ENCODE data around the gene SND1. TPM values are rescaled to one million over a fixed set of nuclear protein-coding genes. Genes with fewer than 3 reads are reported as not detected.

Gene SND1
- total RNA-seq, 4 donors from 2014 or later: 64.3 to 77.0 (median 70.4) TPM

- in situ Hi-C loops (cut with MboI; ENCODE audit: low pct_ligation_motif_present in 1 of 4, low pct_unique_long_range_greater_than_20kb in 1 of 4, low sequenced_read_pairs in 3 of 4) (no loop called here), intact Hi-C loops (cut with DNase I; ENCODE audit: low total_unique reads) (no loop called here)
- no peak overlapping the region for H3K27ac ChIP-seq
- H3K9me3 ChIP-seq: no peaks in the 10 kb centered on the region
- no peaks in the 10 kb centered on the region for H3K36me3 ChIP-seq
- TF ChIP-seq EP300 (IDR thresholded peaks at IDR 0.05; ENCODE audit: low read depth): no peak
- no peak for TF ChIP-seq POLR2AphosphoS5 (IDR thresholded peaks at IDR 0.05)
- TF ChIP-seq POLR2A (IDR thresholded peaks at IDR 0.05): no peak
- TF ChIP-seq CTCF (IDR thresholded peaks at IDR 0.05): no peak
- H3K4me1 ChIP-seq: no peaks in the 10 kb centered on the region
- 87 to 89% methylated on average over 2 of the region's 2 CpGs for WGBS, 2 donors (ENCODE audit: low coverage in 1 of 2)
- DNase-seq: no peak
- H3K4me3 ChIP-seq: no peak overlapping the region
- no peaks in the 10 kb centered on the region for H3K27me3 ChIP-seq
Observed at GRCh38 chr7:127968547-127968946, 316.6 kb downstream of the SND1 start.

GRCh38 chr7:127973832-127974231 is 321.8 kb downstream of the SND1 start:
- intact Hi-C loops (cut with DNase I; ENCODE audit: low total_unique reads): no loop called here
- Histone ChIP-seq H3K9me3 (peaks cover 4 to 7% of the 10 kb centered on the region in 2 donors), H3K36me3 (peaks cover 0 to 9% (median 0%) of the 10 kb centered on the region in 4 donors), H3K4me3 (no peak overlapping the region), H3K27ac (no peak overlapping the region), H3K27me3 (no peaks in the 10 kb centered on the region), H3K4me1 (peaks cover 0 to 4% (median 0%) of the 10 kb centered on the region in 4 donors)
- no peak for DNase-seq
- no peak for TF ChIP-seq POLR2AphosphoS5 (IDR thresholded peaks at IDR 0.05)
- no peak for TF ChIP-seq EP300 (IDR thresholded peaks at IDR 0.05; ENCODE audit: low read depth)
- TF ChIP-seq POLR2A (IDR thresholded peaks at IDR 0.05): no peak
- no peak for TF ChIP-seq CTCF (IDR thresholded peaks at IDR 0.05)
- in situ Hi-C loops (cut with MboI; ENCODE audit: low pct_ligation_motif_present in 1 of 4, low pct_unique_long_range_greater_than_20kb in 1 of 4, low sequenced_read_pairs in 3 of 4): no loop called here

- peaks cover 4 to 12% of the 10 kb centered on the region in 2 donors for H3K9me3 ChIP-seq
- H3K27ac ChIP-seq: no peak overlapping the region
- H3K4me1 ChIP-seq: peaks cover 0 to 4% (median 0%) of the 10 kb centered on the region in 4 donors
- no peaks in the 10 kb centered on the region for H3K27me3 ChIP-seq
- 92 to 100% methylated on average over 2 to 5 of the region's 5 CpGs for WGBS, 2 donors (ENCODE audit: low coverage in 1 of 2)
- in situ Hi-C loops (cut with MboI; ENCODE audit: low pct_ligation_motif_present in 1 of 4, low pct_unique_long_range_greater_than_20kb in 1 of 4, low sequenced_read_pairs in 3 of 4): no loop called here
- no peak overlapping the region for H3K4me3 ChIP-seq
- H3K36me3 ChIP-seq: peaks cover 0 to 9% (median 0%) of the 10 kb centered on the region in 4 donors
- intact Hi-C loops (cut with DNase I; ENCODE audit: low total_unique reads): no loop called here
- TF ChIP-seq POLR2A (IDR thresholded peaks at IDR 0.05) (no peak), POLR2AphosphoS5 (IDR thresholded peaks at IDR 0.05) (no peak), CTCF (IDR thresholded peaks at IDR 0.05) (no peak), EP300 (IDR thresholded peaks at IDR 0.05; ENCODE audit: low read depth) (no peak)
- DNase-seq: no peak
Observed at GRCh38 chr7:127974446-127975035, 322.5 kb downstream of the SND1 start.

- in situ Hi-C loops (cut with MboI; ENCODE audit: low pct_ligation_motif_present in 1 of 4, low pct_unique_long_range_greater_than_20kb in 1 of 4, low sequenced_read_pairs in 3 of 4): no loop called here
- H3K36me3 ChIP-seq: peaks cover 0 to 9% (median 0%) of the 10 kb centered on the region in 4 donors
- WGBS, 2 donors (ENCODE audit: low coverage in 1 of 2): 80% methylated on average over 6 of the region's 6 CpGs; no CpG with 5 or more reads in 1 of the 2 donors
- H3K4me3 ChIP-seq: no peak overlapping the region
- TF ChIP-seq CTCF (IDR thresholded peaks at IDR 0.05): no peak
- no peak for TF ChIP-seq POLR2AphosphoS5 (IDR thresholded peaks at IDR 0.05)
- TF ChIP-seq POLR2A (IDR thresholded peaks at IDR 0.05): no peak
- TF ChIP-seq EP300 (IDR thresholded peaks at IDR 0.05; ENCODE audit: low read depth): no peak
- intact Hi-C loops (cut with DNase I; ENCODE audit: low total_unique reads): no loop called here
- no peak for DNase-seq
- no peak overlapping the region for H3K27ac ChIP-seq
- peaks cover 0 to 4% (median 0%) of the 10 kb centered on the region in 4 donors for H3K4me1 ChIP-seq
- H3K9me3 ChIP-seq: peaks cover 4 to 12% of the 10 kb centered on the region in 2 donors
- H3K27me3 ChIP-seq: no peaks in the 10 kb centered on the region
Observed at GRCh38 chr7:127976056-127976737, 324.2 kb downstream of the SND1 start.

Data from transverse colon (tissue), 4 donors.